Adipocyte (in vitro differentiated cells): ENCODE results near the gene STK39.
A peak's percentile ranks its signal among the peaks of the same experiment; 100 is the strongest.

Experiments
- DNase-seq: peaks from one replicate; pipeline ENCODE4 v3.0.0-alpha.2; 2015; ENCODE audit warnings: low read depth
- H3K27me3 ChIP-seq: replicated peaks from 2 replicates; pipeline ENCODE4 v1.7.0; 2013; ENCODE audit warnings: mild to moderate bottlenecking, low read length, moderate library complexity; ENCODE audit not compliant: control insufficient read depth, insufficient read depth
- H3K36me3 ChIP-seq: 2 replicates; pipeline ENCODE4 v1.7.0; 2013; ENCODE audit warnings: low read length, mild to moderate bottlenecking, moderate library complexity; ENCODE audit not compliant: control insufficient read depth, insufficient read depth, severe bottlenecking
- H3K4me1 ChIP-seq: 2 replicates; pipeline ENCODE4 v1.7.0; 2013; ENCODE audit warnings: mild to moderate bottlenecking, low read length, moderate library complexity; ENCODE audit not compliant: control insufficient read depth, insufficient read depth
- H3K4me3 ChIP-seq: 2 replicates; pipeline ENCODE4 v1.7.0; 2013; ENCODE audit warnings: mild to moderate bottlenecking, low read length, moderate library complexity
- H3K9ac ChIP-seq: 2 replicates; pipeline ENCODE4 v1.7.0; 2013; ENCODE audit warnings: mild to moderate bottlenecking, low read length, moderate library complexity
- H3K9me3 ChIP-seq: 2 replicates; pipeline ENCODE4 v1.7.0; 2013; ENCODE audit warnings: mild to moderate bottlenecking, low read length, moderate library complexity; ENCODE audit not compliant: control insufficient read depth

STK39 gene

DNA sequence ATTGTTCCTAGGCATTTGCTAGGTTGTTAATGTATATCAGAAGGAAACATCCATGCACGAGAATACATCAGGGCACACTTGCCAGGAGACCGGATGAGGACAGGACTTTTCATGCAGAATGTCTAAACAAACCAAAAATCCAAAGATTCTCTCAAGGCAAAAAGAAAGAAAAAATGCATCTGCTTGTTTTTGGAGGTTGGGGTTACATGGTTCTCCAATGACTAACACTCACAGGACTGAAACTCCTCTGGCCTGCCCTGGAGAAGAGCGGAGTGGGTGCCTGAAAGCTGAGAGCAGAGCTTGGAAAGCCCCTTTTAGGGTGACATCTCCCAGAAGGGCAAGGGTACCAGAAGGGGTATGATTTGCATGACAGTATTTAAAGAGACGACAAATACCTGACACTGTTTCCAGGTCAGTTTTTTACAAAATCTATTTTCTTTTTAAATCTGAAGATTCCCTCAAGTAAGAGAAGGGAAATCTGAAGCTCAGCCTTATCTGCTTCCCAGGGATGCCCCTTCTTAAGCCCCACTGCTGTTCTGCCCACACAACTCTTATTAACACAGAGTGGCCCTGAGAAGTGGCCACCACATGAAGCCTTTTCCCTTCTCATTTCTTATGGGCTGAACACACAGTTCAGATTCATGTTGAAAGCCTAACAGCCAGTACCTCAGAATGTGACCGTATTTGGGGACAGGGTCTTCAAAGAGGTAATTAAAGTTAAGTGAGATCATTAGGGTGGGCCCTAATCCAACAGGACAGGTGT lies 216.4 kb downstream of the STK39 start:
- Histone ChIP-seq H3K4me3 (no peak overlapping the region), H3K4me1 (peaks cover 35% of the 10 kb centered on the region), H3K9me3 (no peaks in the 10 kb centered on the region), H3K9ac (peak overlapping the region; percentile 35), H3K36me3 (peaks cover 9% of the 10 kb centered on the region), H3K27me3 (no peaks in the 10 kb centered on the region)
- peak; percentile 84 for DNase-seq

GRCh38 chr2:168029071-168029470 lies 218.3 kb downstream of the STK39 start:
- Histone ChIP-seq H3K36me3 (peaks cover 14% of the 10 kb centered on the region), H3K9ac (peak overlapping the region; percentile 42), H3K9me3 (no peaks in the 10 kb centered on the region), H3K4me1 (peaks cover 50% of the 10 kb centered on the region), H3K27me3 (no peaks in the 10 kb centered on the region), H3K4me3 (no peak overlapping the region)
- DNase-seq, result peak; percentile 53

DNA sequence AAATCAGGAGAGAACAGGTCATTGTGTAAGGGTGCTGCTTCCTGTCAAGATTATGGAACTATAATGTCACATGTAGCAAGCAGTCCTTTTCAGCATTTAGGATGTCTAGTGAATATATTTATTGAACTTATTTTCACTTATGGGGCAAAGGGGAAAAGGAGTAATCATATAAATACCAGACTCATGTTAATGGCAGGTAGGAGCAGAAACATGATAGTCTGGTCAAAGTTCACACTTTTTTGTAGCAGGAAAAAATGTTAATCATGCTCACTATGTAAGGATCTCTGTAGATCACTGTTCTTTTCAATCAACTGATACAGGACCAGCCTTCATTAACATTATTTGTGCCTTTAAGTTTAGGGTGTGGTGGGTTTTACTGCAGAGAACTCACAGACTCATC lies 219.0 kb downstream of the STK39 start:
- no peak for DNase-seq
- peaks cover 18% of the 10 kb centered on the region for H3K36me3 ChIP-seq

GRCh38 chr2:168025487-168026202 lies 221.8 kb downstream of the STK39 start:
- H3K36me3 ChIP-seq, result peaks cover 16% of the 10 kb centered on the region
- no peak overlapping the region for H3K4me3 ChIP-seq
- no peaks in the 10 kb centered on the region for H3K9me3 ChIP-seq
- H3K4me1 ChIP-seq, result peaks cover 53% of the 10 kb centered on the region
- DNase-seq, result peak; percentile 72
- no peak overlapping the region for H3K9ac ChIP-seq
- H3K27me3 ChIP-seq, result no peaks in the 10 kb centered on the region

More for the DNA sequence above, 219.0 kb downstream of the STK39 start:
- no peak overlapping the region for H3K9ac ChIP-seq
- no peak overlapping the region for H3K4me3 ChIP-seq
- H3K27me3 ChIP-seq, result no peaks in the 10 kb centered on the region
- no peaks in the 10 kb centered on the region for H3K9me3 ChIP-seq
- H3K4me1 ChIP-seq, result peaks cover 50% of the 10 kb centered on the region

DNA sequence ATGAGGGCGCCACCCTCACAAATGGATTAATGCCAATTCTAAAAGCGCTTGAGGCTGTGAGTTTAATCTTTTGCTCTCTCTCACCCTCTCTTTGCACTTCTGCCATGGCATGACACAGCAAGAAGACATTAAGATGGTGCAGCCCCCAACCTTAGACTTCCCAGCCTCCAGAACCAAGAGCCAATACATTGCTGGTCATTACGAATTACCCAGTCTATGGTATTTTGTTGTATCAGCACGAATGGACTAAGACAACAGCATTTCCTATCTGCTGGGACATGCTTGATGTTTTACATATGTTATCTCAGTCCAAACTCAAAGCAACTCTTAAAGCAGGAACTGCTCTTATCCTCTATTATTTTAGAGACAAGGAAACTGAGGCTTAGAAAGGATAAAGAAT lies 222.9 kb downstream of the STK39 start:
- no peak for DNase-seq
- no peaks in the 10 kb centered on the region for H3K9me3 ChIP-seq
- H3K36me3 ChIP-seq, result peaks cover 16% of the 10 kb centered on the region
- H3K4me3 ChIP-seq, result no peak overlapping the region
- H3K4me1 ChIP-seq, result peaks cover 50% of the 10 kb centered on the region
- no peak overlapping the region for H3K9ac ChIP-seq
- H3K27me3 ChIP-seq, result no peaks in the 10 kb centered on the region

- no peak overlapping the region for H3K9ac ChIP-seq
- H3K4me3 ChIP-seq, result no peak overlapping the region
- DNase-seq, result no peak
- peaks cover 16% of the 10 kb centered on the region for H3K36me3 ChIP-seq
- H3K4me1 ChIP-seq, result peaks cover 33% of the 10 kb centered on the region
- H3K9me3 ChIP-seq, result no peaks in the 10 kb centered on the region
- H3K27me3 ChIP-seq, result no peaks in the 10 kb centered on the region
Observed at GRCh38 chr2:168021800-168022587, 225.4 kb downstream of the STK39 start.

DNA sequence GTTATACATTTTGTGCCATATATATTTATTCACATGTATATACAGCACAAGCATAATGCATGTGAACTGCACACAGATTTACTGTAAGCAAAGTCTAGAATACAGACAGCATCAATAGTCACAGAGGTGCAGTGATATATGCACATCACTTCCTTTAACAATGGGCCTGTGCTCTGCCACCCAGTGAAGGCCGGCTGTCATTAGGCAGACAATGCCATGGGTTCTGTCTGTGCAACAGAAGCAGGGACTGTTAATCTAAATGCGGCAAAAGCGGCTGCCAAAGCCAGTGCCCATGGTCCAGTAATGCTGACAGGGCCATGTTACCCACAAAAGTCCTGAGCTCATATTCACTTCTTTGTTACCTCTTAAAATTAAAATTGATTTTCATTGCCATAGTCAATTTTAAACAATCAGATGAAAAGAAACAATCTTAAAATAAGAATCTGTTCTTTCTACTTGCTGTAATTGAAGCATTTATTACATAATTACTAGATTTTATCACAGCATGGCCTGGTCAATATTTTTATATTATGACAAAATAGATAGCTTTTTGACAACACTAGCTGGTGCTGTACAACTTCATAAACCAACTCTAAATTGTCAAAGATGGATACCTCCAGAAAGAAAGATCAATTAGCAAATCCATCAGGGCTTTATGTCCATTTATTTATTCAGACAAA lies 232.0 kb downstream of the STK39 start:
- no peak overlapping the region for H3K4me3 ChIP-seq
- H3K9me3 ChIP-seq, result no peaks in the 10 kb centered on the region
- peaks cover 3% of the 10 kb centered on the region for H3K4me1 ChIP-seq
- no peak overlapping the region for H3K9ac ChIP-seq
- no peak for DNase-seq
- H3K36me3 ChIP-seq, result peaks cover 26% of the 10 kb centered on the region
- no peaks in the 10 kb centered on the region for H3K27me3 ChIP-seq

DNA sequence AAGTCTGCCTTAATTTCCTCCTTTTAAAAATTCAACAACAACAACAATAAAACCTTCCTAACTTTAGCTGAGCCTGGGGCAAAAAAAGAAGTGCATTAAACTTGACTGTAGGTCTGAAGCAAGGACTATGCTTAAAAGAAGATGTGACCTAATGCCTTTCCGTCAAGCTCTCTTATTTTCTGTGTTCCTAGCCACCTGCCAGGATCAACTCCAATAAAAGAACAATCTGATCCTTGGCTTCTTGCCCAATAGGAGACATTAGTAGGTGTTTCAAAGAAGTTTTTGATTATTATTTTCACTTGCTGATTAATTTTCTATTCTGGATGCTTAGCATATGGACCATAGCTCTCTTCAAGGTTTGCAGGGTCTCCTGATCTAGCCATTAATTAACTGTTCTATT lies 237.5 kb downstream of the STK39 start:
- no peak for DNase-seq
- Histone ChIP-seq H3K27me3 (no peaks in the 10 kb centered on the region), H3K4me3 (no peak overlapping the region), H3K36me3 (peaks cover 49% of the 10 kb centered on the region), H3K9ac (no peak overlapping the region), H3K9me3 (no peaks in the 10 kb centered on the region), H3K4me1 (no peaks in the 10 kb centered on the region)

GRCh38 chr2:168008646-168009195 lies 238.7 kb downstream of the STK39 start:
- Histone ChIP-seq H3K36me3 (peaks cover 47% of the 10 kb centered on the region), H3K4me1 (peaks cover 3% of the 10 kb centered on the region), H3K9me3 (no peaks in the 10 kb centered on the region), H3K4me3 (no peak overlapping the region), H3K9ac (no peak overlapping the region), H3K27me3 (no peaks in the 10 kb centered on the region)
- no peak for DNase-seq

- Histone ChIP-seq H3K9ac (no peak overlapping the region), H3K4me1 (peaks cover 13% of the 10 kb centered on the region), H3K4me3 (no peak overlapping the region), H3K27me3 (no peaks in the 10 kb centered on the region), H3K9me3 (no peaks in the 10 kb centered on the region), H3K36me3 (peaks cover 41% of the 10 kb centered on the region)
- DNase-seq, result no peak
Observed at GRCh38 chr2:168006498-168006897, 240.9 kb downstream of the STK39 start.
